Ascending aorta (tissue), 2 donors: ENCODE data around the gene CEACAM19. TPM values are rescaled to one million over a fixed set of nuclear protein-coding genes. Genes with fewer than 3 reads are reported as not detected.
A peak's percentile ranks its signal among the peaks of the same experiment; 100 is the strongest.
"Not testable (repeated sequence)": the region's sequence is repeated elsewhere in the genome, so short reads cannot be mapped to it uniquely, and the experiment has no call there.

Experiments
- DNase-seq, 2 donors: peaks; one replicate each; pipeline ENCODE4 v3.0.0-alpha.2; 2019; ENCODE audit warnings: low spot score in 2 of 2
- H3K27ac ChIP-seq, 2 donors: fragments of 200-600 bp; sonication (generic); one replicate each; pipeline ENCODE4 v1.5.1; 2016 to 2017; ENCODE audit warnings: mild to moderate bottlenecking in 1 of 2
- H3K27me3 ChIP-seq: fragments of 200-600 bp; sonication (generic); one replicate; pipeline ENCODE4 v1.5.1; 2017
- H3K36me3 ChIP-seq, 2 donors: fragments of 200-600 bp; sonication (generic); one replicate each; pipeline ENCODE4 v1.5.1; 2016
- H3K4me1 ChIP-seq, 2 donors: fragments of 200-600 bp; sonication (generic); one replicate each; pipeline ENCODE4 v1.5.1; 2016 to 2017; ENCODE audit warnings: mild to moderate bottlenecking in 1 of 2
- H3K4me3 ChIP-seq, 2 donors: fragments of 200-600 bp; sonication (generic); one replicate each; pipeline ENCODE4 v1.5.1; 2016 to 2017; ENCODE audit warnings: mild to moderate bottlenecking in 1 of 2
- H3K9me3 ChIP-seq, 2 donors: fragments of 200-600 bp; sonication (generic); one replicate each; pipeline ENCODE4 v1.5.1; 2016
- CTCF ChIP-seq, 3 experiments: fragments of 200-600 bp in 2 of 3; fragments of 450-650 bp in 1 of 3; sonication (generic) in 2 of 3; IDR thresholded peaks; one replicate each; pipeline ENCODE4 v1.5.1; 2016 to 2019; ENCODE audit warnings: antibody characterized with exemption in 3 of 3, mild to moderate bottlenecking in 1 of 3, moderate library complexity in 1 of 3
- intact Hi-C: fragments of 100-400 bp; cut with DNase I; formaldehyde crosslinking; loops from one replicate; pipeline ENCODE4 v1.15.1; 2023
- total RNA-seq: library from RNA; depleted of rRNA; stranded (reverse); fragments of >200 nt; gene quantifications from one replicate; pipeline ENCODE4 v1.1.0, GENCODE V29; 2016

The CEACAM19 gene
- total RNA-seq, 1 donor from 2014 or later, result 6.3 TPM

GRCh38 chr19:44682807-44683206 lies 11.5 kb downstream of the CEACAM19 start:
- no peak overlapping the region for H3K27ac ChIP-seq
- no peaks in the 10 kb centered on the region for H3K4me1 ChIP-seq
- DNase-seq, result no peak
- no peaks in the 10 kb centered on the region for H3K9me3 ChIP-seq
- intact Hi-C loops, result no loop called here
- no peaks in the 10 kb centered on the region for H3K27me3 ChIP-seq
- peaks cover 10% of the 10 kb centered on the region in 2 donors for H3K36me3 ChIP-seq
- no peak for TF ChIP-seq CTCF (IDR thresholded peaks at IDR 0.05)
- no peak overlapping the region for H3K4me3 ChIP-seq

- intact Hi-C loops, result no loop called here
- Histone ChIP-seq H3K27ac (no peak overlapping the region), H3K27me3 (no peaks in the 10 kb centered on the region), H3K9me3 (no peaks in the 10 kb centered on the region), H3K36me3 (peaks cover 10% of the 10 kb centered on the region in 2 donors), H3K4me1 (no peaks in the 10 kb centered on the region), H3K4me3 (no peak overlapping the region)
- no peak for TF ChIP-seq CTCF (IDR thresholded peaks at IDR 0.05)
- DNase-seq, result no peak
These were observed 12.3 kb downstream of the CEACAM19 start for GRCh38 chr19:44683434-44684210.

- not testable (repeated sequence) for H3K27ac ChIP-seq
These were observed 13.1 kb downstream of the CEACAM19 start for GRCh38 chr19:44684396-44684795.

GRCh38 chr19:44684892-44685863 lies 13.9 kb downstream of the CEACAM19 start:
- peak in 1 of 2 donors; percentile 69 for DNase-seq
- H3K4me3 ChIP-seq, result no peak overlapping the region
- intact Hi-C loops, result no loop called here
- H3K9me3 ChIP-seq, result no peaks in the 10 kb centered on the region
- H3K27me3 ChIP-seq, result no peaks in the 10 kb centered on the region
- peaks cover 0 to 6% of the 10 kb centered on the region in 2 donors for H3K4me1 ChIP-seq
- peak overlapping the region in 1 of 2 donors; percentile 25 for H3K27ac ChIP-seq
- peaks cover 8 to 10% of the 10 kb centered on the region in 2 donors for H3K36me3 ChIP-seq
- no peak for TF ChIP-seq CTCF (IDR thresholded peaks at IDR 0.05)

More at GRCh38 chr19:44684396-44684795, 13.1 kb downstream of the CEACAM19 start:
- H3K9me3 ChIP-seq, intact Hi-C loops, H3K4me3 ChIP-seq, H3K27me3 ChIP-seq, H3K36me3 ChIP-seq, H3K4me1 ChIP-seq, DNase-seq: not testable (repeated sequence)

GRCh38 chr19:44685877-44686276 lies 14.6 kb downstream of the CEACAM19 start:
- peaks cover 1 to 3% of the 10 kb centered on the region in 2 donors for H3K36me3 ChIP-seq
- no peak for DNase-seq
- TF ChIP-seq CTCF (IDR thresholded peaks at IDR 0.05), result no peak
- no peak overlapping the region for H3K27ac ChIP-seq
- intact Hi-C loops, result no loop called here
- H3K4me3 ChIP-seq, result no peak overlapping the region
- peaks cover 0 to 6% of the 10 kb centered on the region in 2 donors for H3K4me1 ChIP-seq
- no peaks in the 10 kb centered on the region for H3K27me3 ChIP-seq
- H3K9me3 ChIP-seq, result no peaks in the 10 kb centered on the region

GRCh38 chr19:44686896-44687295 lies 15.6 kb downstream of the CEACAM19 start:
- Histone ChIP-seq H3K4me3 (no peak overlapping the region), H3K36me3 (no peaks in the 10 kb centered on the region), H3K4me1 (peaks cover 0 to 8% of the 10 kb centered on the region in 2 donors), H3K27me3 (no peaks in the 10 kb centered on the region), H3K9me3 (no peaks in the 10 kb centered on the region), H3K27ac (no peak overlapping the region)
- intact Hi-C loops, result no loop called here
- no peak for TF ChIP-seq CTCF (IDR thresholded peaks at IDR 0.05)
- DNase-seq, result no peak
